ENCODE data around the gene ODAD3. TPM values are rescaled to one million over a fixed set of nuclear protein-coding genes. Genes with fewer than 3 reads are reported as not detected.

Gene ODAD3
- total RNA-seq, 1 experiment from 2014 or later, result 0.52 TPM

DNA sequence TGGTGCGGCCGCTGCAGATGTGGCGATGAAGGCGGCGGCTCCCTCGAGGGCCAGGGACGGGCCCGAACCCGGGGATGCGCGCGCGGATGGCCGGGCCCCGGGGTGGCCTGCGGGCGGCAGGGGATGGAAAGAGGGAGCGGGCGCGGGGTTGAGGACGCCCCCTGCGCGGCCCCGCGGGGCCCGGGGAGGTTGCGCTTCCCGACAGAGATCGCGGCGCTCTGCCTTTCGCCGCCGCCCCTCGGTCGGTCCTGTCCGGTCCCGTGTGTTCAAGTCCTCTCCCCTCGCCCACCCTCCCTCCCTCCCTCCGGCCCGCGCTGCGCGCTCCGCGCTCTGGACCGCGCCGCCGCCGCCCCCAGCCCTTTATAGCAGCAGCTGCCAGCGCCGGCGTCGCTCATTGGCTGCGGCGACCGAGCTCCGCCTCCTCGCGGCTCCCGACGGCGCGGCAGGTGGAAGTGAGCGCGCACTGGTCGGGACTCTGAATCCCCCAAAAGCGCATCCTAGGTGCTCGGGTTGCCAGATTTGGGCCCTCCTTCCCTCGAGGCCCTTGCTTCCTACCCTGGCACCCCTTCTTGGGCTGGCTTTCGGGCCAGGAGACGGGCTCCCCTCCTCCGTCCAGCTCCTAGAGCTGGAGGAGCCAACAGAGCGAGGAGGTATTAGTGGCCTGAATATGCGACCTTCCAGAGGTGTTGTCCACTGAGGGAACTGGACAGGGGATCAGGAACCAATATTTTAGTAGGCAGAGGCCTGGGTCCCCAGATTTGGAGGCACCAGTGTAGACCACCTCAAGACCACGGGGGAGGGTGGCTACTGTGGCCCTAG, 46.0 kb upstream of the ODAD3 start, which contains the start of gene ELAVL3:
Gene ELAVL3, minus strand, starts transcription at position 332 of the 819 bp plus-strand sequence. CDS start 438 bp downstream, outside the sequence.
- no TSS peak for BruUV-seq (replicated peaks)
- H3K27me3 ChIP-seq (ENCODE audit: insufficient read depth, low read length), result no peaks in the 10 kb centered on the region
- no peak within 1 kb of the TSS for H3K27ac ChIP-seq (ENCODE audit: low read depth, low read length)
- no peaks in the 10 kb centered on the region for H3K9me2 ChIP-seq (ENCODE audit: insufficient read depth)
- H3K9me3 ChIP-seq (ENCODE audit: control insufficient read depth in 1 of 2, insufficient read depth in 1 of 2, low read depth in 1 of 2, low read length in 2 of 2), result no peaks in the 10 kb centered on the region
- intact Hi-C loops (cut with micrococcal nuclease), result no loop called here
- no peak for ATAC-seq
- ChIA-PET RAD21 (ENCODE audit: low non-redundant PET in 1 of 2, low total read pairs in 2 of 2, uncharacterized antibody in 2 of 2, unreplicated experiment in 2 of 2) (no interaction called here), POLR2A (no interaction called here), CTCF (no interaction called here)
- H2AFZ ChIP-seq (ENCODE audit: low read depth, low read length, poor library complexity, severe bottlenecking), result no peak within 1 kb of the TSS
- DNase-seq (ENCODE audit: low read depth, low spot score), result no peak
- no peaks in the 10 kb centered on the region for H3K36me3 ChIP-seq (ENCODE audit: control insufficient read depth in 1 of 2, insufficient read depth in 2 of 2, low read length in 2 of 2)
- H3K4me1 ChIP-seq (ENCODE audit: control insufficient read depth in 1 of 2, insufficient read depth in 2 of 2, low read length in 2 of 2), result peaks cover 0 to 4% of the 10 kb centered on the region in 2 experiments; a peak in 1 of 4 replicates
- no peak within 1 kb of the TSS for H3K4me2 ChIP-seq (ENCODE audit: low read length)
- H4K20me1 ChIP-seq (ENCODE audit: insufficient read depth), result no peaks in the 10 kb centered on the region
- TF ChIP-seq EZH2phosphoT487 (IDR thresholded peaks at IDR 0.05; ENCODE audit: borderline replicate concordance) (no peak), CBX3 (IDR thresholded peaks at IDR 0.05; ENCODE audit: low read depth) (no peak), ELF1 (IDR thresholded peaks at IDR 0.05; ENCODE audit: borderline replicate concordance, low read depth) (no peak), CEBPB (IDR thresholded peaks at IDR 0.05; ENCODE audit: low read depth) (no peak), RAD21 (IDR thresholded peaks at IDR 0.05; ENCODE audit: low read depth) (no peak), JUND (IDR thresholded peaks at IDR 0.05) (no peak), POLR2AphosphoS5 (IDR thresholded peaks at IDR 0.05; ENCODE audit: low read depth, low read length) (no peak), SIN3A (IDR thresholded peaks at IDR 0.05; ENCODE audit: low read depth) (no peak), POLR2A (IDR thresholded peaks at IDR 0.05; ENCODE audit: borderline replicate concordance, extremely low read depth, insufficient read depth, insufficient read length) (no peak), TCF7L2 (IDR thresholded peaks at IDR 0.05; ENCODE audit: borderline replicate concordance, extremely low read depth, insufficient read depth, insufficient read length) (no peak), SP1 (IDR thresholded peaks at IDR 0.05; ENCODE audit: low read depth) (no peak), SRF (IDR thresholded peaks at IDR 0.05; ENCODE audit: low read depth) (no peak), FOSL1 (IDR thresholded peaks at IDR 0.05; ENCODE audit: low read depth) (no peak), YY1 (IDR thresholded peaks at IDR 0.05; ENCODE audit: extremely low read depth, insufficient replicate concordance, low read depth, low read length) (no peak), ZFX (IDR thresholded peaks at IDR 0.05) (no peak)
- TF ChIP-seq, protein P1, sequence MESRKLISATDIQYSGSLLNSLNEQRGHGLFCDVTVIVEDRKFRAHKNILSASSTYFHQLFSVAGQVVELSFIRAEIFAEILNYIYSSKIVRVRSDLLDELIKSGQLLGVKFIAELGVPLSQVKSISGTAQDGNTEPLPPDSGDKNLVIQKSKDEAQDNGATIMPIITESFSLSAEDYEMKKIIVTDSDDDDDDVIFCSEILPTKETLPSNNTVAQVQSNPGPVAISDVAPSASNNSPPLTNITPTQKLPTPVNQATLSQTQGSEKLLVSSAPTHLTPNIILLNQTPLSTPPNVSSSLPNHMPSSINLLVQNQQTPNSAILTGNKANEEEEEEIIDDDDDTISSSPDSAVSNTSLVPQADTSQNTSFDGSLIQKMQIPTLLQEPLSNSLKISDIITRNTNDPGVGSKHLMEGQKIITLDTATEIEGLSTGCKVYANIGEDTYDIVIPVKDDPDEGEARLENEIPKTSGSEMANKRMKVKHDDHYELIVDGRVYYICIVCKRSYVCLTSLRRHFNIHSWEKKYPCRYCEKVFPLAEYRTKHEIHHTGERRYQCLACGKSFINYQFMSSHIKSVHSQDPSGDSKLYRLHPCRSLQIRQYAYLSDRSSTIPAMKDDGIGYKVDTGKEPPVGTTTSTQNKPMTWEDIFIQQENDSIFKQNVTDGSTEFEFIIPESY (IDR thresholded peaks at IDR 0.05; ENCODE audit: extremely low read depth, insufficient replicate concordance, low read length), result no peak
- TF ChIP-seq, protein P2, sequence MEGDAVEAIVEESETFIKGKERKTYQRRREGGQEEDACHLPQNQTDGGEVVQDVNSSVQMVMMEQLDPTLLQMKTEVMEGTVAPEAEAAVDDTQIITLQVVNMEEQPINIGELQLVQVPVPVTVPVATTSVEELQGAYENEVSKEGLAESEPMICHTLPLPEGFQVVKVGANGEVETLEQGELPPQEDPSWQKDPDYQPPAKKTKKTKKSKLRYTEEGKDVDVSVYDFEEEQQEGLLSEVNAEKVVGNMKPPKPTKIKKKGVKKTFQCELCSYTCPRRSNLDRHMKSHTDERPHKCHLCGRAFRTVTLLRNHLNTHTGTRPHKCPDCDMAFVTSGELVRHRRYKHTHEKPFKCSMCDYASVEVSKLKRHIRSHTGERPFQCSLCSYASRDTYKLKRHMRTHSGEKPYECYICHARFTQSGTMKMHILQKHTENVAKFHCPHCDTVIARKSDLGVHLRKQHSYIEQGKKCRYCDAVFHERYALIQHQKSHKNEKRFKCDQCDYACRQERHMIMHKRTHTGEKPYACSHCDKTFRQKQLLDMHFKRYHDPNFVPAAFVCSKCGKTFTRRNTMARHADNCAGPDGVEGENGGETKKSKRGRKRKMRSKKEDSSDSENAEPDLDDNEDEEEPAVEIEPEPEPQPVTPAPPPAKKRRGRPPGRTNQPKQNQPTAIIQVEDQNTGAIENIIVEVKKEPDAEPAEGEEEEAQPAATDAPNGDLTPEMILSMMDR (IDR thresholded peaks at IDR 0.05 in 2 of 3, conservative IDR thresholded peaks at IDR 0.05 in 1 of 3; ENCODE audit: borderline replicate concordance in 1 of 3, insufficient read depth in 1 of 3, low read depth in 2 of 3, low read length in 2 of 3), result no peak
- TF ChIP-seq, protein P3, sequence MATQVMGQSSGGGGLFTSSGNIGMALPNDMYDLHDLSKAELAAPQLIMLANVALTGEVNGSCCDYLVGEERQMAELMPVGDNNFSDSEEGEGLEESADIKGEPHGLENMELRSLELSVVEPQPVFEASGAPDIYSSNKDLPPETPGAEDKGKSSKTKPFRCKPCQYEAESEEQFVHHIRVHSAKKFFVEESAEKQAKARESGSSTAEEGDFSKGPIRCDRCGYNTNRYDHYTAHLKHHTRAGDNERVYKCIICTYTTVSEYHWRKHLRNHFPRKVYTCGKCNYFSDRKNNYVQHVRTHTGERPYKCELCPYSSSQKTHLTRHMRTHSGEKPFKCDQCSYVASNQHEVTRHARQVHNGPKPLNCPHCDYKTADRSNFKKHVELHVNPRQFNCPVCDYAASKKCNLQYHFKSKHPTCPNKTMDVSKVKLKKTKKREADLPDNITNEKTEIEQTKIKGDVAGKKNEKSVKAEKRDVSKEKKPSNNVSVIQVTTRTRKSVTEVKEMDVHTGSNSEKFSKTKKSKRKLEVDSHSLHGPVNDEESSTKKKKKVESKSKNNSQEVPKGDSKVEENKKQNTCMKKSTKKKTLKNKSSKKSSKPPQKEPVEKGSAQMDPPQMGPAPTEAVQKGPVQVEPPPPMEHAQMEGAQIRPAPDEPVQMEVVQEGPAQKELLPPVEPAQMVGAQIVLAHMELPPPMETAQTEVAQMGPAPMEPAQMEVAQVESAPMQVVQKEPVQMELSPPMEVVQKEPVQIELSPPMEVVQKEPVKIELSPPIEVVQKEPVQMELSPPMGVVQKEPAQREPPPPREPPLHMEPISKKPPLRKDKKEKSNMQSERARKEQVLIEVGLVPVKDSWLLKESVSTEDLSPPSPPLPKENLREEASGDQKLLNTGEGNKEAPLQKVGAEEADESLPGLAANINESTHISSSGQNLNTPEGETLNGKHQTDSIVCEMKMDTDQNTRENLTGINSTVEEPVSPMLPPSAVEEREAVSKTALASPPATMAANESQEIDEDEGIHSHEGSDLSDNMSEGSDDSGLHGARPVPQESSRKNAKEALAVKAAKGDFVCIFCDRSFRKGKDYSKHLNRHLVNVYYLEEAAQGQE (IDR thresholded peaks at IDR 0.05; ENCODE audit: low read depth), result no peak
- TF ChIP-seq, protein P4, sequence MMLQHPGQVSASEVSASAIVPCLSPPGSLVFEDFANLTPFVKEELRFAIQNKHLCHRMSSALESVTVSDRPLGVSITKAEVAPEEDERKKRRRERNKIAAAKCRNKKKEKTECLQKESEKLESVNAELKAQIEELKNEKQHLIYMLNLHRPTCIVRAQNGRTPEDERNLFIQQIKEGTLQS (IDR thresholded peaks at IDR 0.05), result no peak
- no peak within 1 kb of the TSS for H3K9ac ChIP-seq (ENCODE audit: low read length)
- no peak within 1 kb of the TSS for H3K4me3 ChIP-seq (replicated peaks in 1 of 2; ENCODE audit: low read depth in 1 of 2, low read length in 2 of 2)
- no peaks in the 10 kb centered on the region for H3K79me2 ChIP-seq (ENCODE audit: insufficient read depth, low read length)
